Measurements from ENCODE around the gene ZNF236. TPM values are rescaled to one million over a fixed set of nuclear protein-coding genes. Genes with fewer than 3 reads are reported as not detected.
A peak's percentile ranks its signal among the peaks of the same experiment; 100 is the strongest.

The ZNF236 gene
- total and polyA plus RNA-seq, 11 donors, result 1.9 to 17.0 (median 10.4) TPM

GRCh38 chr18:77007251-77007650 lies 184.9 kb downstream of the ZNF236 start:
- ATAC-seq (no peak), DNase-seq (no peak)
- Histone ChIP-seq H3K4me3 (no peak overlapping the region), H3K27ac (peak overlapping the region in 2 of 12 donors; percentile 17 to 90), H3K36me3 (peaks cover 0 to 8% (median 0%) of the 10 kb centered on the region in 9 donors), H3K27me3 (no peaks in the 10 kb centered on the region), H3K9me3 (no peaks in the 10 kb centered on the region), H3K4me1 (peaks cover 0 to 44% (median 2%) of the 10 kb centered on the region in 12 donors)
- 73 to 79% (median 75%) methylated on average over 10 to 12 of the region's 12 CpGs for WGBS, 4 donors
- intact Hi-C loops (cut with DNase I), result loop anchor here in 3 of 10 donors (2.0 to 10.0 kb wide), 3 partner anchors 50 to 648 kb away; partner anchors contain the start of gene MBP (in 2 of the 3)
- TF ChIP-seq CTCF (IDR thresholded peaks at IDR 0.05) (no peak), POLR2A (IDR thresholded peaks at IDR 0.05) (no peak)

- intact Hi-C loops (cut with DNase I), result loop anchor here in 2 of 10 donors (10.0 kb wide), 2 partner anchors 127 to 647 kb away; partner anchors contain the start of gene MBP (in 2 of the 2)
- Histone ChIP-seq H3K36me3 (peaks cover 0 to 15% (median 0%) of the 10 kb centered on the region in 9 donors), H3K27ac (no peak overlapping the region), H3K4me1 (peaks cover 0 to 51% (median 8%) of the 10 kb centered on the region in 12 donors), H3K9me3 (no peaks in the 10 kb centered on the region), H3K27me3 (no peaks in the 10 kb centered on the region), H3K4me3 (no peak overlapping the region)
- 79 to 88% (median 85%) methylated on average over 11 to 13 of the region's 13 CpGs for WGBS, 4 donors
- ATAC-seq, result no peak
- DNase-seq, result no peak
- TF ChIP-seq CTCF (IDR thresholded peaks at IDR 0.05) (no peak), POLR2A (IDR thresholded peaks at IDR 0.05) (no peak)
These were observed 185.6 kb downstream of the ZNF236 start for GRCh38 chr18:77008006-77008405.

GRCh38 chr18:77008576-77009315 lies 186.4 kb downstream of the ZNF236 start:
- H3K36me3 ChIP-seq, result peaks cover 0 to 18% (median 0%) of the 10 kb centered on the region in 9 donors
- DNase-seq (no peak), ATAC-seq (no peak)
- H3K9me3 ChIP-seq, result no peaks in the 10 kb centered on the region
- intact Hi-C loops (cut with DNase I), result loop anchor here in 2 of 10 donors (10.0 kb wide), 2 partner anchors 126 to 646 kb away; partner anchors contain the start of gene MBP (in 2 of the 2)
- TF ChIP-seq POLR2A (IDR thresholded peaks at IDR 0.05), result no peak
- no peak for TF ChIP-seq CTCF (IDR thresholded peaks at IDR 0.05)
- peaks cover 0 to 55% (median 15%) of the 10 kb centered on the region in 12 donors for H3K4me1 ChIP-seq
- no peak overlapping the region for H3K4me3 ChIP-seq
- H3K27me3 ChIP-seq, result no peaks in the 10 kb centered on the region
- no peak overlapping the region for H3K27ac ChIP-seq
- WGBS, 4 donors, result 77 to 84% (median 81%) methylated on average over 19 to 23 of the region's 23 CpGs

- no peaks in the 10 kb centered on the region for H3K27me3 ChIP-seq
- peaks cover 0 to 18% (median 0%) of the 10 kb centered on the region in 9 donors for H3K36me3 ChIP-seq
- ATAC-seq, result no peak
- H3K27ac ChIP-seq, result no peak overlapping the region
- WGBS, 4 donors, result 67 to 89% (median 84%) methylated on average over 19 of the region's 19 CpGs
- H3K4me3 ChIP-seq, result no peak overlapping the region
- H3K4me1 ChIP-seq, result peaks cover 0 to 55% (median 24%) of the 10 kb centered on the region in 12 donors
- intact Hi-C loops (cut with DNase I), result loop anchor here in 2 of 10 donors (5.0 to 10.0 kb wide), 3 partner anchors 48 to 645 kb away; partner anchors contain the start of gene MBP (in 2 of the 2)
- no peaks in the 10 kb centered on the region for H3K9me3 ChIP-seq
- no peak for DNase-seq
- no peak for TF ChIP-seq POLR2A (IDR thresholded peaks at IDR 0.05)
- no peak for TF ChIP-seq CTCF (IDR thresholded peaks at IDR 0.05)
These were observed 187.3 kb downstream of the ZNF236 start for GRCh38 chr18:77009675-77010074.
